Activated CD4-positive, alpha-beta T cell treated with anti-CD3 and anti-CD28 coated beads, Interleukin-10, Interleukin-2, amounts not matched to agents 100 ng/mL and 50 ng/mL, durations not matched to agents 16 hours and 8 hours (primary cell): Measurements from ENCODE around the gene TOM1L2.
"Not testable (repeated sequence)": the region's sequence is repeated elsewhere in the genome, so short reads cannot be mapped to it uniquely, and the experiment has no call there.

Source experiments
- DNase-seq: peaks from one replicate; pipeline ENCODE4 v3.0.0-alpha.2; 2020

The TOM1L2 gene

DNA sequence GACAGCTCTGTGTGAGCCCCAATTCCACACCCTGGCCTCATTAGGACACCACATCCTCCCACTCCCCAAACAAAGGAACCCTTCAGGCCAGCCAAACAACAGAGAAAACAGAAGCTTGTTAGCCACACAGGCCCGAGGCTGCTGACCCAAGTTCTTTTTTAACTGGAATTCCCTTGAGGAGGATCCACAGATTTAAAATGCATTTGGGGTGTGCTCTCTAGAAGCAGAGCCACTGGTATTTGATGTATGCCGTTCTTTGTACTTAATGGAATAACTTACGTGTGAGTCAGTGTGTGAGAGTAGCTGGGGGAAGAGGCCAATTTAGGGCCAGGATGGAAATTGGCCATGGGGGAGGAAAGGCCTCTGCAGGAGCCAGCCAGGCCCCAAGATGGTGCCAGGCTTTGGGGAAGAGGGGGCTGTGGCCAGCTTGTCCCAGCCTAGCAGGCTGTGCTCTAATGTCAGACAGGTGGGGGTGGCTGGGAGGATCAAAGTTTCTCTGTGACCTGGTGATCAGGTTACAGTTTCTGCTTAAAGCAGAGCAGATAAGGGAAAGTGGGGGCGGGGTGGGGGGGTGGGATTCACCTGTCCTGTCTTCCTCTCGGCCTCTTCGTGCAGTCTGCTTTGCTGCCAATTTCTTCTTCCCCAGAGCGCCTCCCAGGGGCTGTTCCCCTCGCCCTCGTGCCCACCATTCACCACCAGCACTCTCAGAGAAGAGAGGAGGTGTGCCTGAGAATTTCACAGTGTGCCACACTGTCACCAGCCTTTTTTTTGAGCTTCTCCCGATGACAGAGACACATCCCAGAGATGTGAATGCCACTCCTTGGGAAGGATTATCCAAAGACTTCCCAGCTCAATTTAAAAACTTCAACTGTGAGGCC is 50.8 kb downstream of the TOM1L2 start:
- no peak for DNase-seq

DNA sequence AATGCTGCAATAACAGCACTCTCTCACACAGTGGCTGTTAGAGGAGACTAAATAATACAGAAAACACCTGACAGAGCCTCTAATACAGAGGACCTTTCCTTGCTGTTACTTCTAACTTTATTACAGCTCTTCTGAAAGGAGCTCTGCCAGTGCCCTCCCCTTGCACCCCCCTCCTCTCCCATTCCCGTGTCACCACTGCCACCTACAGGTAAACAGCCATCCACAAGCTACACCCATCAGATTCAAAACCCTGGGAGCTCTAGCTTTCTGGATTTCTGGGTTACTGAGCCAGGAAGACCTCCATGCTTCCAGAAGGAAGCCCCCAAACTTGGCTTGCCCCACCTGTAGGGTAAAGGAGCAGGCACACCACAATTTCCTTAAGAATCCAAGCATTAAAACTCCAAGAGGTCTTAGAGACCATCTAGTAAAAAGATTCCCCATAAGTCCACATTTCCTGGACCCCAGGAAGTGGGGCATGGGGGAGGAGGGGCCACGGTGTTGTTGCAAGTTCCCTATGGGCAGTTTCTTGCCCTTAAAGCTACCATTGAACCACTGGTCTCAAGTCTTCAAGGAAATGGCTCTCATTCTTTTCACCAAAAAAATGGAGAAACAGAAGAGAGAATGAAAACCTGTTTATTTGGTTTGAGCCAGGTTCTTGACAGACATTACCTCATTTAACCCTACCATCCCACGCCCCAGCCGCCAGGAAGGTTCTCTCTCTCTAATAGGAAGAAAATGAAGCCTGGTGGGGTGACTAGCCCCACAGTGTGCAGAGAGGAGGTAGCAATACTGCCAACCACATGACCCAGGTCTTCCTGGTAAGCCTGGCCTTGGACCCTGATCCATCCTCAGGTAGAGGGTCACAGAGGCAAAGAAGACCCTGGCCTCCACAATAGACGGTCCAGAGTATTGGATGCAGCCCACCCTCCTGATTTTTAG is 52.8 kb downstream of the TOM1L2 start:
- DNase-seq = peak; percentile 71

DNA sequence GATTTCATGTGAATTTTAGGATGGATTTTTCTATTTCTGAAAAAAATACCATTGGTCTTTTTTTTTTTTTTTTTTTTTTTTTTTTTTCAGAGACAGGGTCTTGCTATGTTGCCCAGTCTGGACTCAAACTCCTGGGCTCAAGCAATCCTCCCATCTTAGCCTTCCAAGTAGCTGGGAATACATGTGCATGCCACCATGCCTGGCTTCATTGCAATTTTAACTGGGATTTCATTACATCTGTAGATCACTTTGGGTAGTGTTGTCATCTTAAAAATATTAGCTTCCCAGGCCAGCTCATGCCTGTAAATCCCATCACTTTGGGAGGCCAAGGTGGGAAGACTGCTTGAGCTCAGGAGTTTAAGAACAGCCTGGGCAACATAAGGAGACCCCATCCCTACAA is 54.8 kb downstream of the TOM1L2 start:
- no peak for DNase-seq

DNA sequence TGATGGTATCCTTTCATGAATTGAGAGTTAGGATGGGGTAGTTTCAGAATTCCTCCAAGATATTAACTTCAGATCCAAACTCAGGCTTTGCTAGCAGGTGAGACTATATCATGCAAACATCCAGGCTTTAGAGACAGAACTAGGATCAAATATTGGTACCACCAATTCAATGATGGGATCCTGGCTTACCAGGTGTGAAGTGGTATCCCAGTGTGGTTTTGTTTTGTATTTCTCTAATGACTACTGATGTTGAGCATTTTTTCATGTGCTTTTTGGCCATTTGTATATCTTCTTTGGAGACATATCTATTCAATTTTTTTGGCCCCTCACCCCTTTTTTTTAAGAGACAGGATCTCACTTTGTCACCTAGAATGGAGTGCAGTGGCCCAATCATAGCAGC is 57.0 kb downstream of the TOM1L2 start:
- no peak for DNase-seq

DNA sequence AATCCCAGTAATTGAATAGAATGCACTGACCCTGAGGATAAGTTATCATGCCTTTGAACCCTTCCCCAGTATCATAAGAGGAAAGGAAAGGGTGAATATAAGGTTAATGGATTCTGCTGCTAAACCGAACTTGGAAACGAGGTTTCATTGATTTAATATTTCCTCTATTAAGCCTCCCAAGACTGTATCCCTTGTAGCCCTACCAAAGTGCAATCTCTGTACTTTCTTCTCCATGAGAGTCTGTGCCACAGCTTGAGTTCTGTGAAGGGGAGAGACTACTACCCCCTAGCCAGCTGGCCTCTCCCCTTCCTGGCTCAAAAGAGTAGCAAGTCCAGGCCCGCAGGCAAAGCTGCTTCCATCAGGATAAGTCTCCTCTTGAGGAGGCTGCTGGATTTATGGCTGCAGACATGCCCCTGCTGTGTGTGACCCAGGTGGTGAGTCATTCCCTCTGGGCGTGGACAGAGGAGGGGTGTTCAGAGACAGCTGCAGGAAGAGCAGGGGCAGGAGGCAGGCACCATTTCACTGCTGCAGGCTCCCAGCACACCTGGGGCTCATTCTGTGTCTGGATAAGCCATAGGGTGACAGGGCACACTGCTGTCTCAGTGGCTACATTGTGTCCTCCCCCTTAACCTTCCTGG is 58.4 kb downstream of the TOM1L2 start:
- peak; percentile 47 for DNase-seq

DNA sequence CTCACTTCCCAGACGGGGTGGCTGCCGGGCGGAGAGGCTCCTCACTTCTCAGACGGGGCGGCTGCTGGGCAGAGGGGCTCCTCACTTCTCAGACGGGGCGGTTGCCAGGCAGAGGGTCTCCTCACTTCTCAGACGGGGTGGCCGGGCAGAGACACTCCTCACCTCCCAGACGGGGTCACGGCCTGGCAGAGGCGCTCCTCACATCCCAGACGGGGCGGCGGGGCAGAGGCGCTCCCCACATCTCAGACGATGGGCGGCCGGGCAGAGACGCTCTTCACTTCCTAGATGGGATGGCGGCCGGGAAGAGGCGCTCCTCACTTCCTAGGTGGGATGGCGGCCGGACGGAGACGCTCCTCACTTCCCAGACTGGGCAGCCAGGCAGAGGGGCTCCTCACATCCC is 59.9 kb downstream of the TOM1L2 start:
- not testable (repeated sequence) for DNase-seq

DNA sequence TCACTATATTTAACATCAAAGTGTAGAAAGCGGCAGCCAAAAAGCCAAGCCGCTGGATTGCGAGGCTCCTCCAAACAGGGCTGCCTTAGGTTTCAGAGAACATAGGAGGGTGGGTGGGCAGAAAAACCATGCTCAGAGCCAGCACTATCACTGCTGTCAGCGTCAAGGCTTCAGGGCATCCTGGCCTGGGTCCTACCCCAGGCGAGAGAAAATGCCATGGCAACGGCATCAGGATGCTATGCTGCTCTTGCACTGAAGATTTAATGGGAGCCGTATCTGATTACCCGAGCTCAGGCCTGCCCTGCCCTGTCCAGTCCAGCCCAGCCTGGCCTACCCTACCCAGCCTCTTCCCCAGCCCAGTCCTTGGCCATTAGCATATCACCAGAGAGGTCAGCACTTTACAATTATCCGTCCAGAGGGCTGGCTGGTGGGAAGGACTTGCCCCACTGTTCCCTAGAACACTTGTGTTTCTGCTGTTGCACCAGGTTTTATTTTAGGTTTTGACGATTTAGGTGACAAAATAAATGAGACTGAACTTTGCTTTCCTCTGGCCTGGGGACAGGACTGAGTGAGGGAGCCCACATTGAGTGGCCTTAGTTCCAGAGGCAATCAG is 61.1 kb downstream of the TOM1L2 start:
- no peak for DNase-seq

DNA sequence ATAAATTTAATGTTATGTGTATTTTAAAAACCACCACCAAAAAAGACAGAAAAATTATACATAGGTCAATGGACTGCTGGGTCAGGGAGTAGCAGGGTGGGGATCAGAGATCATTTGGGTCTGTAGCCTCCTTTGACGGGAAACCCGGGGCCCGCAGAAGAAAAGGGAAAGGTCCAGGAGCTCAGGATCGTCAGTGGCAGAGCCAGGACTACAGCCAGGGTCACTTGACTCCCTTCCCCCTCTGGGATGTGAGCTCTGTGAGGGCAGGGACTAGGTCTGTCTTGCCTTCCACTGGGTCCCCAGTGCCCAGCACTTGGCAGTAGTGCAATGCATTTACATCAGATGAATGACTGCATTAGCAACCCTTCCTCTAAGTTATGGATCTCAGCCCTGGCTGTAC is 62.1 kb downstream of the TOM1L2 start:
- DNase-seq = no peak

DNA sequence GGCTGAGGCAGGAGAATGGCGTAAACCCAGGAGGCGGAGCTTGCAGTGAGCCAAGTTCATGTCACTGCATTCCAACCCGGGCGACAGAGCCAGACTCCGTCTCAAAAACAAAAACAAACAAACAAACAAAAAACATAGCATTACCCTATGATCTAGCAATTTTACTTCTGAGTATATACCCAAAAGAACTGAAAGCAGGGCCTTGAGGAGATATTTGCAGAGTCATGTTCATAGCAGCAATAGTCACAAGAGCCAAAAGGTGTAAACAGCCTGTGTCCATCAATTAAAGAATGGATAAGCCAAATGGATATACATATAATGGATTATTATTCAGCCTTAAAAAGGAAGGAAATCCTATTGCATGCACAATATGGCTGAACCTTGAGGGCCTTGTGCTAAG is 63.1 kb downstream of the TOM1L2 start:
- DNase-seq = no peak

DNA sequence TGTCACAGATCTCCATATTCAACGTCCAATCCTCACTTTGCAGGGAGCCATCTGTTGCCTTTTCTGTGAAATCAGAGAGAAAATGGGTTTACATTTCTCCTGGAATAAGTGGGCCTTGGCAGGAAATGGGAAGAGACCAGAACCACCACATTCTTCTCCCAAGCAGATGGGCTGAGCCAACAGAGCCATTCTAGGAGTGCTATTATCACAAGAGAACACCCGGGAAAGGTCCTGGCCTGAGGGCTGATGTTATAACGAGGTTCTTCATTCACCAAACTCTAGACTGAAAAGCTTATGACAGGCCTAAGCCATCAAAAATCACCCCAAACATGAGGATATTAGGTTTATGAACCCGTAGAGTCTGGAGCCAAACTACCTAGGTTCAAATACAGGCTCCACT is 64.7 kb downstream of the TOM1L2 start:
- no peak for DNase-seq

DNA sequence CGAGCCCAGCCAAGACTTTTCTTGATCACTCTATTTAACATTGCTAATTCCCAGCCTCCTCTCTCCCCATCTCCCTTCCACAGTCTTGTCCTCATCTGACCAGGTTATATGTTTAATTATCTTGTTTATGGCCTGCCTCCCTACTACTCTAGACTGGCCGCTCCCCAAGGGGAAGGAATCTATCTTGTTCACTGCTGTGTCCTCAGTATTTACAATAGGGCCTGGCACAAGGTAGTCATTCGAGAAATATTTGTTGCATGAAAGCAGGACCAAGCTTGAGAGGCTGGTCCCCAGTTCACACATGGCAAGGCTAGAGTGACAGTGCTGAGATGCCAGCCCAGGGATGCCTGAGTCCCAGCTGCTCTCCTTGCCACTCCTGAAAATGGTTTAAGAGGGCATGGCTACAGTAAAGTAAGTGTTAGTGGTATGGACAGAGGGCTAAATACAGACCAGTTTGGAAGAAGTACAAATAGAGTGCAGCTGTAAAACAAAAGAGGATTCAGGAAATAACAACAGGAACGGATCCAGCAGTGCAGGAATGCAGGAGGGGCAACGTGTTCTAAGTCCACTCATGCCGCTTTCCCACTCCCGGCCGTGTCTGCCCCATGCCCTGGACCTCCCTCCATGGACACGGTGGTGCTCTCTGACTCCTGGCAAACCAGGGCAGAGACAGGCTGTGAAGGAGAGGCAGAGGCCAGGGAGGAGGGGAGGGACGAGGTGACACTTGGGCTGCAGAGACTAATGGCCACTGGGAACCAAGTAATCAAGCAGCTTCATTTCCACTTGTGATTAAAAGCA is 65.6 kb downstream of the TOM1L2 start:
- no peak for DNase-seq

DNA sequence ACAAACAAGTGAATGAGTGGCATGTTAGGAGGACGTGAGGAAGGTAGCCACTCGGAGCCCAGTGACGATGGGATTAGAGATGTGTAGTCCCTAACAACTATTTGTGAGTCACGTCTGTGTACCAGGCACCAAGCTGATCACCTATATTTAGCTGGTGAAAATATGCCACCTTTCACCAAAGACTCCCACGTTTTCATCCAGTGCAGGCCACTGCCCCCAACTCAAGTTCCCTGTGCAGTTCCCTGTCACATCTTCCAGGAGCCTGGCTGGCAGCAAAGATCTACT is 67.2 kb downstream of the TOM1L2 start:
- no peak for DNase-seq

DNA sequence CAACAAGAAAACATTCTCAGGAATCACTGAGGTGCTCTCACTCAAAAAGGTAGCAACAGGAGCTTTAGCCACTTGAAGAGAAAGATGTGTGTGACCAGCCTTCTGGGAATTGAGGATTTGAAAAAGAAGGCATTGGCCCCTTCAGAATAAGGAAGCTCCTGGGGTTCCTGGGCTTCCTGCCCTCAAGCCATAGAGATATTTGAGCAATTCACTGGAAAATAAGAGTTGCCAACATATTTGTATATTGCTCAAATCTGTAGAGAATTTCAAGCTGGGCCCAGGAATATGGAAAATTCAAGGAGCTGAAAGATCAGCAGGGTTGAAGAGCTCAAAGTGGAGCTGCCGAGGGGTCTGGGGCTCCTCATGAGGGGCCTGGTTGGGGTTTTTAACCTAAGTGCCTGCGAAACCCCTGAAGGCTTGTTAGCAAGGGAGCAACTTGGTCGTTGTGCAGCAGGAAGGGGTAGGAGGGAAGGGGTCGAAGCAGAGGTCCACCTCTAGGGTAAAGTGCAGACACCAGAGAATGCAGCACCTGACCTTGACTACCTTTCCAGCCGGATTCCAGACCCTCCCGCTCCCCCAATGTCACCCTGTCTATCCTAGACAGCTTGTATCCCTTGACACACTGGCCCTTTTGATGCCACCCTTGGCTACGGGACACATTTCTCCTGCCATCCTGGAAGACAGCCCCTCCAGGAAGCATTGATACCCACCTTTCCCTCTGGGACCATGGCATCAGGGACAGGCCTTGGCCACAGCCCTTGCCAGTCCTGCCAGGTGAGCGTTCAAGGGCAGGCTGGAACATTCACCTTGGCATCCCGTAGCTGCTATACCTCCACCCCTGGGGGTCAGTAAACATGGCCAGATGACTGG is 67.8 kb downstream of the TOM1L2 start:
- DNase-seq = no peak

DNA sequence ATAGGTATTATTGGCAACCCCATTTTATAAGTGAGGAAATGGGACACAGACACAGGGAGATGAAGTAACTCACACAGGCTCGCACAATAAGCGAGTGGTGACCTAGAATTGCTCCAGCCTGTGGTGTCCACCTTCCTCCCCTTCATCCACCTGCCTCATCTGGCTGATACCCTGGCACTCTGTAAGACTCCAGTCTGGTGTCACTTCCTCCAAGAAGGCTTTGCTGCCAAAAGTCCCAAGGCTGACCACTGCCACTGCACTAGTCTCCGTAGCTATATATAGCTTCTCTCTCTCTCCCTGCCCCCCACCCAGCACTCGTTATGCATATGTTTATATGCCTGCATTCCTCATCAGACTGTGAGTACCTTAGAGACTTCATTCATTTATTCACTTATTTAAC is 69.3 kb downstream of the TOM1L2 start:
- no peak for DNase-seq

DNA sequence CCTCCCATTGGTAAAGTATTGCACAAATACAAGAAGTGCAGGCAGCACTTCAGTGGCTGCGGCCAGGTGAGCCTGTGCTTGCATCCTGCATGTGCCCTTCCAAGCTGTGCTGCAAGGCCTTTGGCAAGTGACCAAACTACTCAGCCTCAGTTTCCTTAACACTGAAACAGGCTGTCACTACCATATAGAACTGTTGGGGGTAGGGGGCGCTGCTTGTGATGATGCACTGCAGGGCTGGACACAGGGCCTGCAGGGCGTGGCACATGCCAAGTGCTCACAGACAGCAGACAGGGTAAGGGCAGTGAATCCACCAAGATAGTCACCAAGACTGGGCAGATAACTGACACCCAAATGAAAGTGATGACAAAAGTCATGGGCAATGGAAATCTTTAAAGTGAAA is 69.8 kb downstream of the TOM1L2 start:
- no peak for DNase-seq

DNA sequence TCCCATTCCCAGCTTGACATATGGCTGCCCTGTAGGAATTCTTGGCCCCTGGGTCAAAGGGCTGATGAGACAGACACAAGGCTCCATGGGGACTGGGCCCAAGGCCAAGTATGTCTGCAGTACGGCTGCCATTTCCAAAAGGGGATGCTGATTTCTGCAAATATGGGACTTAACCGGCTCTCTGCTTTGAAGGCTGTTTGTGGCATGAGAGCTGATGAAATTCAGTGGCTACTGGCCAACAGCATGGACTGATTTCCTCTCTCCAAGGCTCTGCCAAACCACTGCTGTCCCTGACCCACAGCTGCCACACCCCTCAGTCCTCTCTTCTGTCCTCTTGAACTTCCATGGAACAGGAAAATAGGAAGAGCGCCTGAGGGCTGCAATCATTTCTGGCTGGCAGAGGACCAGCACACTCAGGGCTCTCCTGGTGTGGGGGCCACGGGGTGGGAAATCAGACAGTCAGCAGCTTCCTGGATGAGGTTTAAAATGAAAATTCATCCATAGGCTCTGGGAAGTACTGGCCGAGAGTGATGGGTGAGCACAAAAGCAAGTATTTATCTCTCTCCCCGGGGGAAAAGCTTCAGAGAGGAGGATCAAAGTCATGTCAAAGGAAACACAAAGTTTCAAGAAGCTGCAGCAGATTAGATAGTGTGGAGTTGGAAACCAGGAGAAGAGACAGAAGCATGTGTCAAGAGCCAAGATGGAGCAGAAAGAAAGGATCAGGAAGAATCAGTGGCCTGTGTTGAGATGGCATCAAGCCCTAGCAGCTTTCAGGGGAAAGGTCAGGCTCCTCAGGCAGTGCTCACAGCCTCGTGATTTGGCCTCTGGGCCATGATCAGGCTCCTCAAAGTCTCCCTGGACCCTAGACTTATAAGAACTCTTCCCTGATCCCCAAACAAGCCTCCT is 71.3 kb downstream of the TOM1L2 start:
- DNase-seq = no peak

DNA sequence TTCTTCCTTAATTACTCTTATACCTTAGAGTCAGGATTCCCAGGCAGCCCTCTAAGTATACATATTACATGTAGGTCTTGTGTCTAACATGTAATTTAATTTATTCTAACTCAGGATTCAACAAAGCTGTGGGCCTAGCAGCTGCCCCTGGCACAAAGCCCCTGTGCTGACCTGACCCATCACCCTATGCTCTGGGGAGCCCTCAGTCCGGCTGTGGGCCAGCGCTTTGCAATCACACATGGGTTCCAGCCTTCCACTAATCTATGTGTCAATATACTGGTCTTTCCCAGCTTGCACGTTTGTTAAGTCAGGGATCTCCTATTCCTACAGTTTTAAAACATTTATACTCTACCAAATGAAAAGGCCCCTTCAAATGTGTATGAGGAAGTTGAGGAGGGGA is 72.7 kb downstream of the TOM1L2 start:
- DNase-seq = no peak

DNA sequence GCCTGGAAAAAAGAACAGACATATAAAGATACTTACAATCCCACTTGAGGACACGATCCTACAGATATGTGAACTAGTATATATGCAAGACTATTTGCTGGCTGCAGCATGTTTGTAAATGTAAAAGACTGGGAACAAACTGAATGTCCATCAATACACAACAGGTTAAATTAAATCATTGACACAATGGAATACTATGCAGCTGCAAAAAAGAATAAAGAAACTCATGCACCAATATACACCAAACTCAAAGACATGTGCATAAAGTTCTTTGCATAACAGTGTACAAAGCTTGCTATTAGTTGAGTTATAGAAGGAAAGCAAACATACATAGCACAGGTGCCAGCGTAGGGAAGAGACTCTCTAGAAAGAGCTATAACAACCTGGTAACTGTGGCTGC is 73.5 kb downstream of the TOM1L2 start:
- no peak for DNase-seq

DNA sequence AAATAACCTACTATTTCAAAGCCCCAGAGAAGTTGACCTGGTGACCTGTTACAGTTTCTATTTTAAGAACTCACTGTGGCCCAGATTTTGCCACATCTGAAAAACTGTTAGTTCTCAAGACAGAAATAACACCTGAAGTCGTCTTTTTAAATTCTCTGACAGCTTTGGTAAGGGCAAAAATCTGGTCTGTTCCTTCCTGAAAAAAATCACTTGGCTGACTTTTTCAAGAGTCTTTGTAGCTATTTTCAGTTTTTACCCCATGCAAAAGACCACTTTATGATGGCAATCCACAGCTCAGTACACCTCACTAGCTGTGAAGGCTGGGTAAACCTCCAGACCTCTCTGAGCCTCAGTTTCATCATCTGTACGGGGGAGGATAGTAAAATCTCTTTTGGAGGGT is 74.8 kb downstream of the TOM1L2 start:
- DNase-seq = no peak

DNA sequence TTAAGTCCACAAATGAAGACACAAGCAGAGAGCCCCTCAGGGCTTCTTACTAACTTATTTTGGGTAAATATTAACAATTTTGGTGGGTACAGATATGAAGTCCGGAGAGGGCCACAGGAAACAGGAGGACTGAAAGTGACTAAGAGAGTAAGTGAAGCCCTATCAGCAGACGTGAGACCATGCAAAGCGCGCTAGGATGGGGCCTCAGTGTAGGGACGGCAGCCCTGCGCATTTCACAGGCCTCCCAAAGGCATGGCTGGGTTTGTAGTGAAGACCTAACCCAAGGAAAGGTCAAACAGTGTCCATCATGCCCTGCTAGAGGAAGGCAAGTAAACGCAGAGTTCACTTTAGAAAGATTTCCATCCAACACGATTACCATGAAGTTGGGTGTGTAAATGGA is 75.5 kb downstream of the TOM1L2 start:
- DNase-seq = no peak
